Measurements from ENCODE around the gene PRPF31.

The PRPF31 gene

DNA sequence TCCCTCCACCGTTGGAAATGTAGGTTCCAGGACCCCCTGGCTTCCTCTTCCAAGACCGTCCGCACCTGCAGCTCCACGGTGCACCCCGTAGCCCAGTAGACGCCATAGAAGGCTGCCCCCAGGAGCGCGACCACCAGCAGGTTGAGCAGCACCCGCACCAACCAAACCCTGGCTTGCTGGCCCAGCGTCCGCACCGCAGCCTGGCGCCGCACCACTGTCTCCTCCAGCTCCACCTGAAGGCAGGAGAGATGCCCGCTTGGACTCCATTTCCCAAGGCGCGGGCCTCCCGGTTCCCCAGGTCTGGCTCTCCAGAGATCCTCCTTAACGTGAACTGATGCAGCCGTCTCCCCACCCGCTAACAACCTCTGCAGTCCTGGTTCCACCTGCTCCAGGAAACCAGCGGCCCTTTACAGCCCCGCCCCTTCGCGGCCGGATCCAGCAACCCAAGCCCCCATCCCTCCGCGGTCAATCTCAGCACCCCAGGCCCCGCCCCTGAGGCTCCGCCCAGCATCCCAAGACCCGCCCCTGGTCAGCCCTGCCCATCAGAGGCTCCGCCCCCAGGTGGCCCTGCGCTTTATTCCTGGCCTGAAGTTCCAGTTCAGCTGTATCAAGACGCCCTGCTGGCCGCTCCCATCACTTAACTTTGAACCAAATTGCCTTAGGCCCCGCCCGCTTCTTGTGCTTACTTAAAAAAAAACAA is 49.0 kb downstream of the PRPF31 start:
- DNase-seq (ENCODE audit: low read depth in 1 of 2, low spot score in 1 of 2) = peak in 1 of 2 experiments; percentile 17
- TF ChIP-seq SPI1 (IDR thresholded peaks at IDR 0.05; ENCODE audit: borderline replicate concordance, low read depth) = no peak
- TF ChIP-seq, protein P1, sequence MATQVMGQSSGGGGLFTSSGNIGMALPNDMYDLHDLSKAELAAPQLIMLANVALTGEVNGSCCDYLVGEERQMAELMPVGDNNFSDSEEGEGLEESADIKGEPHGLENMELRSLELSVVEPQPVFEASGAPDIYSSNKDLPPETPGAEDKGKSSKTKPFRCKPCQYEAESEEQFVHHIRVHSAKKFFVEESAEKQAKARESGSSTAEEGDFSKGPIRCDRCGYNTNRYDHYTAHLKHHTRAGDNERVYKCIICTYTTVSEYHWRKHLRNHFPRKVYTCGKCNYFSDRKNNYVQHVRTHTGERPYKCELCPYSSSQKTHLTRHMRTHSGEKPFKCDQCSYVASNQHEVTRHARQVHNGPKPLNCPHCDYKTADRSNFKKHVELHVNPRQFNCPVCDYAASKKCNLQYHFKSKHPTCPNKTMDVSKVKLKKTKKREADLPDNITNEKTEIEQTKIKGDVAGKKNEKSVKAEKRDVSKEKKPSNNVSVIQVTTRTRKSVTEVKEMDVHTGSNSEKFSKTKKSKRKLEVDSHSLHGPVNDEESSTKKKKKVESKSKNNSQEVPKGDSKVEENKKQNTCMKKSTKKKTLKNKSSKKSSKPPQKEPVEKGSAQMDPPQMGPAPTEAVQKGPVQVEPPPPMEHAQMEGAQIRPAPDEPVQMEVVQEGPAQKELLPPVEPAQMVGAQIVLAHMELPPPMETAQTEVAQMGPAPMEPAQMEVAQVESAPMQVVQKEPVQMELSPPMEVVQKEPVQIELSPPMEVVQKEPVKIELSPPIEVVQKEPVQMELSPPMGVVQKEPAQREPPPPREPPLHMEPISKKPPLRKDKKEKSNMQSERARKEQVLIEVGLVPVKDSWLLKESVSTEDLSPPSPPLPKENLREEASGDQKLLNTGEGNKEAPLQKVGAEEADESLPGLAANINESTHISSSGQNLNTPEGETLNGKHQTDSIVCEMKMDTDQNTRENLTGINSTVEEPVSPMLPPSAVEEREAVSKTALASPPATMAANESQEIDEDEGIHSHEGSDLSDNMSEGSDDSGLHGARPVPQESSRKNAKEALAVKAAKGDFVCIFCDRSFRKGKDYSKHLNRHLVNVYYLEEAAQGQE (IDR thresholded peaks at IDR 0.05; ENCODE audit: insufficient replicate concordance, low read depth) = no peak
- TF ChIP-seq POLR2AphosphoS5 (IDR thresholded peaks at IDR 0.05; ENCODE audit: low read depth) = no peak
- no peak for TF ChIP-seq GABPA (IDR thresholded peaks at IDR 0.05; ENCODE audit: low read depth)
- TF ChIP-seq, protein P2, sequence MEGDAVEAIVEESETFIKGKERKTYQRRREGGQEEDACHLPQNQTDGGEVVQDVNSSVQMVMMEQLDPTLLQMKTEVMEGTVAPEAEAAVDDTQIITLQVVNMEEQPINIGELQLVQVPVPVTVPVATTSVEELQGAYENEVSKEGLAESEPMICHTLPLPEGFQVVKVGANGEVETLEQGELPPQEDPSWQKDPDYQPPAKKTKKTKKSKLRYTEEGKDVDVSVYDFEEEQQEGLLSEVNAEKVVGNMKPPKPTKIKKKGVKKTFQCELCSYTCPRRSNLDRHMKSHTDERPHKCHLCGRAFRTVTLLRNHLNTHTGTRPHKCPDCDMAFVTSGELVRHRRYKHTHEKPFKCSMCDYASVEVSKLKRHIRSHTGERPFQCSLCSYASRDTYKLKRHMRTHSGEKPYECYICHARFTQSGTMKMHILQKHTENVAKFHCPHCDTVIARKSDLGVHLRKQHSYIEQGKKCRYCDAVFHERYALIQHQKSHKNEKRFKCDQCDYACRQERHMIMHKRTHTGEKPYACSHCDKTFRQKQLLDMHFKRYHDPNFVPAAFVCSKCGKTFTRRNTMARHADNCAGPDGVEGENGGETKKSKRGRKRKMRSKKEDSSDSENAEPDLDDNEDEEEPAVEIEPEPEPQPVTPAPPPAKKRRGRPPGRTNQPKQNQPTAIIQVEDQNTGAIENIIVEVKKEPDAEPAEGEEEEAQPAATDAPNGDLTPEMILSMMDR (IDR thresholded peaks at IDR 0.05; ENCODE audit: insufficient read depth, low read length) = no peak
- Histone ChIP-seq H3K27ac (replicated peaks) (no peak overlapping the region), H3K4me3 (replicated peaks; ENCODE audit: insufficient read depth, low read length) (no peak overlapping the region), H3K27me3 (ENCODE audit: insufficient read depth, poor library complexity, severe bottlenecking) (peaks cover 2% of the 10 kb centered on the region)

DNA sequence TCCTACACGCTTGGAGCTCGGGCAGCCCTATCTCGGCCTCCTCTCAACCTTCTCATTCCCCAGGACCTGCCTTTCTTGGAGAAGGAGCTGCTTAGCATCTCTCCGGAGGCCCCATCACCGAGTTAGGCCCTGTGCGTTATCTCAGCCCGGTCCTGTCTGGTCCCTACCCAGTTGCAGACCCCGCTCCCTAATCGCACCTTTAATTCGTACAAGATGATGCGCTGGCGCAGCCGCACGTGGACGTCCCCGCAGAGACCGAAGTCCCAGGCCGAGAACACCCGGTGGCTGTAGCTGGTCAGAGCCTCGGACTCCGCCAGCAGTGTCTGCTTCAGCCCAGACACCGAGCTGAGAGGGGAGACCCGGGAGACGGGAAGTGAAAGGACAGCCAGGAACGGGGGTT is 49.7 kb downstream of the PRPF31 start:
- H3K4me3 ChIP-seq (replicated peaks; ENCODE audit: insufficient read depth, low read length) = no peak overlapping the region
- no peak overlapping the region for H3K27ac ChIP-seq (replicated peaks)
- DNase-seq (ENCODE audit: low read depth in 1 of 2, low spot score in 1 of 2) = no peak
- H3K27me3 ChIP-seq (ENCODE audit: insufficient read depth, poor library complexity, severe bottlenecking) = peaks cover 2% of the 10 kb centered on the region
- TF ChIP-seq POLR2AphosphoS5 (IDR thresholded peaks at IDR 0.05; ENCODE audit: low read depth) (no peak), SPI1 (IDR thresholded peaks at IDR 0.05; ENCODE audit: borderline replicate concordance, low read depth) (no peak), GABPA (IDR thresholded peaks at IDR 0.05; ENCODE audit: low read depth) (no peak)

DNA sequence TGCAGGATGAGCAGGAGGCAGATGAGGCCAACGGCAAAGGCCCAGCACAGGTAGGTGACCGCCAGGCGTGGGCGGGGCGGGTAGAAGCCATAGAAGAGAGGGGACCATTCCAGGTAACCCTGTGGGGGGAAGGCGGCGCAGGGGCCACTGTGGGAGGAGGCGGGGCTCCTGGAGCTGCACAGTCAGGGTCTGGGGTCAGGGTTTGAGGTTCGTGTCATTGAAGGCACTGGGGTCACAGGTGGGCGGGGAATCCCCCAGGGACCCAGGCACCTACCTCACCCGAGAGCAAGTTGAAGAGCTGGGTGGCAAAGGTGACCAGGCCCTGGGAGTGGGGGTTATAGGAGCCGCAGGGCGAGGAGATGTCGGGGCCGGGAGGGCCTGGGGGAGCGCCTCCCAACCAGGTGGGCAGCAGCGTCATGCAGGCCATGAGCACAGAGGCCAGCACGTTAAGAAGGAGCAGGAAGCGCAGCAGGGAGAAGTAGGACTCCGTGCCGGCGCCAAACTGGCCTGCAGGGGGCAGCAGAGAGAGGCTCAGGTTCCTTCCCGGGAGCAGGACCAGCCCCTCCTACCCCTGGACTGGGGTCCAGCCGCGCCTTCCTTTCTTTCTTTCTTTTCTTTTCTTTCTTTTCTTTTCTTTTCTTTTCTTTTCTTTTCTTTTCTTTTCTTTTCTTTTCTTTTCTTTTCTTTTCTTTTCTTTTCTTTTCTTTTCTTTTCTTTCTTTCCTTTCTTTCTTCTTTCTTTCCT is 52.8 kb downstream of the PRPF31 start:
- DNase-seq (ENCODE audit: low read depth in 1 of 2, low spot score in 1 of 2) = peak; percentile 76 to 92
- Histone ChIP-seq H3K27me3 (ENCODE audit: insufficient read depth, poor library complexity, severe bottlenecking) (peaks cover 2% of the 10 kb centered on the region), H3K27ac (replicated peaks) (no peak overlapping the region), H3K4me3 (replicated peaks; ENCODE audit: insufficient read depth, low read length) (no peak overlapping the region)
- TF ChIP-seq SPI1 (IDR thresholded peaks at IDR 0.05; ENCODE audit: borderline replicate concordance, low read depth) = peak; percentile 5; the same call in 1 of the 2 replicates
- TF ChIP-seq, protein P1 (IDR thresholded peaks at IDR 0.05; ENCODE audit: insufficient replicate concordance, low read depth) = no peak
- no peak for TF ChIP-seq POLR2AphosphoS5 (IDR thresholded peaks at IDR 0.05; ENCODE audit: low read depth)
- no peak for TF ChIP-seq GABPA (IDR thresholded peaks at IDR 0.05; ENCODE audit: low read depth)
- TF ChIP-seq, protein P2 (IDR thresholded peaks at IDR 0.05; ENCODE audit: insufficient read depth, low read length) = peak; percentile 83

DNA sequence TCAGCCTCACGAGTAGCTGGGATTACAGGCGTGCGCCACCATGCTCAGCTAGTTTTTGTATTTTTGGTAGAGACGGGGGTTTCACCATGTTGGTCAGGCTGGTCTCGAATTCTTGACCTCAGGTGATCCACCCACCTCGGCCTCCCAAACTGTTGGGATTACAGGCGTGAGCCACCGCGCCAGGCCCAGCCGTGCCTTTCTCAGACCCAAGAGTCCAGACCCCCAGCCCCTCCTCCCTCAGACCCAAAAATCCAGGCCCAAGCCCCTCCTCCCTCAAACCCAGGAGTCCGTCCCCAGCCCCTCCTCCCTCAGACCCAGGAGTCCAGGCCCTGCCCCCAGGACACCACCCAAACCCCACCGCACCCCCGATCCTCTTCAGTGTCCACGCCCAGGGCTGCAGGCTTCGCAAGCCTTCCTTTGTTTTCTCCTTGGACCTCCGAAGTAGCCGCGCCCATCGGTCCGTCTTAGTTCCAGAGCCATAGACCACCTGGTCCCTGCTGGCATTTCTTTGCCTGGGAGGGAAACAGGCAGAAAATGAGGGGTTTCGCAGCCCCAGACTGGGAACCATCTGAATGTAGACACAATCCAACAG is 53.7 kb downstream of the PRPF31 start:
- Histone ChIP-seq H3K4me3 (replicated peaks; ENCODE audit: insufficient read depth, low read length) (no peak overlapping the region), H3K27ac (replicated peaks) (no peak overlapping the region), H3K27me3 (ENCODE audit: insufficient read depth, poor library complexity, severe bottlenecking) (peaks cover 2% of the 10 kb centered on the region)
- TF ChIP-seq POLR2AphosphoS5 (IDR thresholded peaks at IDR 0.05; ENCODE audit: low read depth) (no peak), SPI1 (IDR thresholded peaks at IDR 0.05; ENCODE audit: borderline replicate concordance, low read depth) (no peak), GABPA (IDR thresholded peaks at IDR 0.05; ENCODE audit: low read depth) (no peak)
- TF ChIP-seq, protein P2 (IDR thresholded peaks at IDR 0.05; ENCODE audit: insufficient read depth, low read length) = no peak
- TF ChIP-seq, protein P1 (IDR thresholded peaks at IDR 0.05; ENCODE audit: insufficient replicate concordance, low read depth) = no peak
- no peak for DNase-seq (ENCODE audit: low read depth in 1 of 2, low spot score in 1 of 2)

All from HL-60 (cell line).